Neutrophil (primary cell): ENCODE measurements around the gene EHBP1.

Experiments
- H3K27ac ChIP-seq: fragments of 200-600 bp; sonication (generic); 2 replicates; pipeline ENCODE4 v1.5.1; 2016; ENCODE audit warnings: mild to moderate bottlenecking, moderate library complexity
- H3K27me3 ChIP-seq: fragments of 200-600 bp; sonication (generic); 2 replicates; pipeline ENCODE4 v1.6.0; 2016; ENCODE audit warnings: mild to moderate bottlenecking
- H3K36me3 ChIP-seq: fragments of 200-600 bp; sonication (generic); 2 replicates; pipeline ENCODE4 v1.5.1; 2017
- H3K4me1 ChIP-seq, 2 experiments: fragments of 200-600 bp in 1 of 2; sonication (generic) in 1 of 2; 1 replicate in 1 of 2; 2 replicates in 1 of 2; pipeline versions ENCODE4 v1.5.1 to v1.6.1; 2013 to 2016; ENCODE audit warnings: low read depth in 1 of 2, low read length in 1 of 2, mild to moderate bottlenecking in 1 of 2, moderate library complexity in 1 of 2; ENCODE audit not compliant: control insufficient read depth in 1 of 2, insufficient read depth in 1 of 2
- H3K4me3 ChIP-seq, 2 experiments: fragments of 200-600 bp in 1 of 2; sonication (generic) in 1 of 2; 1 replicate in 1 of 2; 2 replicates in 1 of 2; pipeline ENCODE4 v1.5.1; 2013 to 2016; ENCODE audit warnings: low read depth in 1 of 2, low read length in 1 of 2, mild to moderate bottlenecking in 1 of 2, moderate library complexity in 1 of 2
- H3K9me3 ChIP-seq: fragments of 200-600 bp; sonication (generic); 2 replicates; pipeline ENCODE4 v1.5.1; 2016
- CTCF ChIP-seq: fragments of 200-600 bp; sonication (generic); IDR thresholded peaks from 2 replicates; pipeline ENCODE4 v1.5.1; 2016; ENCODE audit warnings: antibody characterized with exemption

The EHBP1 gene

GRCh38 chr2:62826953-62827675 is 121.6 kb downstream of the EHBP1 start:
- H3K27me3 ChIP-seq: no peaks in the 10 kb centered on the region
- H3K36me3 ChIP-seq: peaks cover 5% of the 10 kb centered on the region
- no peak for TF ChIP-seq CTCF
- no peaks in the 10 kb centered on the region for H3K4me1 ChIP-seq
- H3K4me3 ChIP-seq: no peak overlapping the region
- no peaks in the 10 kb centered on the region for H3K9me3 ChIP-seq
- no peak overlapping the region for H3K27ac ChIP-seq

DNA sequence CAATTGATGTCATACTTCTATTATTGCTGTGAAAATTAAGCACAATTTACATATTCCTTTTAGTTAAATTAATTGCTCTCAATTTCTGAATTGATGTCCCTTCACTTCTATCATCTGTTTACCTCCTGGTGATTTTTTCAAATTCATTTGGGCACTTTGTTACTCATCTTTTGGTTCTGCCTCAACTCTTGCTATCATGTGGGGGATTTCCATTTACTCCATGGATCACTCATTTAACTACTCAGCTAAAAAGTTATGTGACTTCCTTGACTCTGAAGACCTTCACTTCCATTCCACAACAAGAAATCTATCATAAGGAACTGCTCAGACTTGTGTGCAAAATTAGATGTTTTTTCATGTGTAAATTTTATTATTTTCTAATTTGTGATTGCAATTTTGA is 126.2 kb downstream of the EHBP1 start:
- H3K9me3 ChIP-seq: no peaks in the 10 kb centered on the region
- H3K27me3 ChIP-seq: no peaks in the 10 kb centered on the region
- no peak for TF ChIP-seq CTCF
- H3K4me1 ChIP-seq: no peaks in the 10 kb centered on the region
- H3K27ac ChIP-seq: no peak overlapping the region
- H3K36me3 ChIP-seq: peaks cover 5% of the 10 kb centered on the region
- H3K4me3 ChIP-seq: no peak overlapping the region

DNA sequence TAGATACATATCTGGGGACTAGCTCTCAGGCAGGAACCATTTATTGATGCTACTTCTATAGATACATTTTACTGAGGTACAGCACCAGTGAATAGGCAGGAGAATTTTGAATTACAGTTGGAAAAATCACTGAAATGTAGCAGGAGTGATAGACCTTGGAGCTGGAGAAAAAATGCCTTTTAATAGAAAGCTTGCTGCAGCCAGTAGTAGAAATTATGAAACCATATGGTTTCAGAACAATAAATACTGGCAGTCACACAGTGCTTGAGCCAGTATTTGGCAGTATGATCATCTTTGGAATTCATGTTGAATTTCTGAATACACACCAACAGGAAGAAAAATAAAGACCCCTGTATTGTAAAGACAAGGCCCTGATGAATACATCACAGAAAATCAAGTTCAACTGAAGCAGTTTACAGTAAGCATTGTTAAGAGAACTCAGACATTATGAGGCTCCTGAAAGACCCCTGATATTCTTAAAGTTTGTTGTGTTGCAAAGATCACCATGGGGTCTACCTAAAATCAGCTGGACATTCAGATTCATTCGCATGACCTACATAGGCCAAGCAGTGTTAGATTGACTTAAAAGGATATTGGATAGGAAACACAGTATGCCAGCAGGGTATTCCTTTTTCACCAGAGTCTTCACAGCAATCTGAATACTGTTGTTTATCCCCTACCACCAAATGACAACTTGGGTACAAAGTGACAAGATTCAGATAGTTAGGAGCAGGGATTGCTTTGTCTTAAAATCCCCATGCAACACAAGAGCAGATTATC is 139.0 kb downstream of the EHBP1 start:
- no peak overlapping the region for H3K27ac ChIP-seq
- H3K4me3 ChIP-seq: no peak overlapping the region
- TF ChIP-seq CTCF: no peak
- no peaks in the 10 kb centered on the region for H3K36me3 ChIP-seq
- peaks cover 5% of the 10 kb centered on the region for H3K9me3 ChIP-seq
- no peaks in the 10 kb centered on the region for H3K27me3 ChIP-seq
- no peaks in the 10 kb centered on the region for H3K4me1 ChIP-seq

- no peak for TF ChIP-seq CTCF
- Histone ChIP-seq H3K36me3 (no peaks in the 10 kb centered on the region), H3K4me3 (no peak overlapping the region)
Measured at GRCh38 chr2:62845256-62845655, 139.7 kb downstream of the EHBP1 start.

DNA sequence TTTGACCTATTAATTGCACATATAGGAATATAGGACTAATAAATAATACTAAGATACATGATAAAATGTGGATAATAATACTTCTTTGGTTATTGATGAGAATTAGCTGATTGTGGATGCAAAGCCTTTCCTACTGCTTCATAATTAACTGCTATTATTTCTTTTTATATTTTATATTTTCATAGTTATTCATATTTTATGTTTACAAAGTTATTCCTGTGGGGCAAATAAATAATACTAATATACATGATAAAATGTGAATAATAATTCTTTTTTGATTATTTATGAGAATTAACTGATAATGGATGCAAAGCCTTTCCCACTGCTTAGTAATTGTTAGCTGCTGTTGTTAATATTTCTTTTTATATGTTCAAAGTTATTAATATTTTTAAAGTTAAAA is 146.7 kb downstream of the EHBP1 start:
- no peaks in the 10 kb centered on the region for H3K36me3 ChIP-seq
- TF ChIP-seq CTCF: no peak
- H3K27ac ChIP-seq: no peak overlapping the region
- H3K4me3 ChIP-seq: no peak overlapping the region
- no peaks in the 10 kb centered on the region for H3K9me3 ChIP-seq
- no peaks in the 10 kb centered on the region for H3K27me3 ChIP-seq
- H3K4me1 ChIP-seq: no peaks in the 10 kb centered on the region

More at GRCh38 chr2:62845256-62845655, 139.7 kb downstream of the EHBP1 start:
- no peaks in the 10 kb centered on the region for H3K4me1 ChIP-seq
- no peak overlapping the region for H3K27ac ChIP-seq
- H3K27me3 ChIP-seq: no peaks in the 10 kb centered on the region
- peaks cover 5% of the 10 kb centered on the region for H3K9me3 ChIP-seq
